ENCODE measurements around the gene RGS16. TPM values are rescaled to one million over a fixed set of nuclear protein-coding genes. Genes with fewer than 3 reads are reported as not detected.

The RGS16 gene
- total RNA-seq, 4 donors from 2014 or later: 1.1 to 2.2 (median 1.3) TPM

DNA sequence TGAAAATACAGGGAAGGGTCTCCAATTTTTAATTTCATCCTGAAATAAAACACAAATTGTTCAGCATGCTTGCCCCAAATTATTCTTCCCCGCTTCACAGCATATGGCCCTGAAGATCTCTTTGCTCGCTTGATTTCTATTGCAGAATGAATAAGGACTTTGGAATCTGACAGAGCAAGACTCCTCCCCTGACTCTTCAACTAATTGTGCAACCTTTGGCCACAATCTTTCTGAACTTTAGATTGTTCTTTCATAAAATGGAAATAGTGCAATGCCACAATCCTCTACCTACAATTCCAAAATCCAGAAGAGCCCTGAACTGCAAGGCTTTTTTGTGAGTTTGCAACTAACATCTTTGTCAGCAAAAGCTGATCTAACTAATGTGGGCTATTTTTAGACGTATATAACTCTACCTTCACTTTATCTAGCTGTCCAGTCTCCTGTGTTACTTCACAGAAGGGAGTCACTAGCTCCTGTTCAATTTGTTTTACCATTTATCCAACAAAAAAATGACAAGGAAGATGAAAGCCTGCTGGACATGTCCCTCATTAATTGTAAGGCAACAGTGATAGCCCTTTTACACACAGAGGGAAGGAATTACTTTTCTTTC is 28.5 kb downstream of the RGS16 start:
- TF ChIP-seq POLR2A (IDR thresholded peaks at IDR 0.05) (no peak), CTCF (IDR thresholded peaks at IDR 0.05) (no peak)
- WGBS, 2 donors: 67 to 74% methylated on average over 3 of the region's 3 CpGs
- DNase-seq: no peak
- H3K27me3 ChIP-seq: no peaks in the 10 kb centered on the region
- intact Hi-C loops (cut with DNase I): no loop called here
- H3K4me1 ChIP-seq: peaks cover 0 to 19% (median 0%) of the 10 kb centered on the region in 3 donors
- H3K36me3 ChIP-seq: peaks cover 0 to 63% (median 6%) of the 10 kb centered on the region in 3 donors
- no peaks in the 10 kb centered on the region for H3K9me3 ChIP-seq
- no peak overlapping the region for H3K4me3 ChIP-seq
- peak overlapping the region in 3 of 4 donors; percentile 8 to 38 (median 20) for H3K27ac ChIP-seq

DNA sequence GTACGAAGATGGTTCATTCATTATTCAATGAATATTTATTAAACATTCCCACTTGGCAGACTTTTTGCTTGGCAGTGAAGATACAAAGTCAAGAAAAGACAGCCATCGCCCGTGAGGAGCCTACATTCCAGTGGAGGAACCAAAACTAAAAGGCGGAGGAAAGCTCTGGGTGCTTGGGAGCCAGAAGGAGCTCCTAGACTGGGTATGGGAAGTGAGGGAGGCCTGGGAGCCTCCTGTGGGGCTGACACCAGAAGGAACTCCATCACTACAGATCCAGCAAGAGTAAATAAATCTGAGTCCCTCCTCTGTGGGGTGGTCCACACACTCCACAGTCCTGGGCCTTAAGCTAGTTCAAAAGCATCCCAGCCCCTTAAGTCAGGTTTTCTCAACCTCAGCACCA is 30.0 kb downstream of the RGS16 start:
- TF ChIP-seq POLR2A (IDR thresholded peaks at IDR 0.05): no peak
- TF ChIP-seq CTCF (IDR thresholded peaks at IDR 0.05): no peak
- H3K27me3 ChIP-seq: no peaks in the 10 kb centered on the region
- DNase-seq: no peak
- intact Hi-C loops (cut with DNase I): no loop called here
- H3K9me3 ChIP-seq: no peaks in the 10 kb centered on the region
- no peak overlapping the region for H3K27ac ChIP-seq
- peaks cover 0 to 48% (median 0%) of the 10 kb centered on the region in 3 donors for H3K36me3 ChIP-seq
- no peak overlapping the region for H3K4me3 ChIP-seq
- WGBS, 2 donors: 82 to 92% methylated on average over 4 of the region's 4 CpGs
- peaks cover 0 to 34% (median 0%) of the 10 kb centered on the region in 3 donors for H3K4me1 ChIP-seq

DNA sequence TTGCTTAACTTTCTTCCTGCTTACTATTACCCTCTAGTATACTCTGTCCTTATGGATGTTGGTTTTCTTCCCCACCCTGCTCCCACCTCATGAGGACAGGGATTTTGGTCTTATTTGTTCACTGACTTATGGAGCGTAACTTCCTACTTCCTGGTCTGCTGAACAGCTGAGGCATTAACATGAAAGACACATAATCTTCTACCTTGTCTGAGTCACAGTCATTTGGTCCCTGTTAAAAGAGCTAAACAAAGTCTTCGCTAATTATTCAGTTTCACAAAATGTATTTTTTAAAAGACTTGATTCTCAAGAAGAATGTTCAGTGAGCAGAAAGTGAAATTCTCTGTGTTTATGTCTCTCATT is 33.6 kb downstream of the RGS16 start:
- H3K27me3 ChIP-seq: no peaks in the 10 kb centered on the region
- no peak overlapping the region for H3K27ac ChIP-seq
- WGBS, 2 donors: 58 to 62% methylated on average over 2 of the region's 2 CpGs
- no peaks in the 10 kb centered on the region for H3K9me3 ChIP-seq
- intact Hi-C loops (cut with DNase I): no loop called here
- no peak overlapping the region for H3K4me3 ChIP-seq
- peaks cover 0 to 30% (median 0%) of the 10 kb centered on the region in 3 donors for H3K4me1 ChIP-seq
- TF ChIP-seq CTCF (IDR thresholded peaks at IDR 0.05): no peak
- TF ChIP-seq POLR2A (IDR thresholded peaks at IDR 0.05): no peak
- DNase-seq: no peak
- H3K36me3 ChIP-seq: peaks cover 0 to 22% (median 0%) of the 10 kb centered on the region in 3 donors

- Histone ChIP-seq H3K27ac (no peak overlapping the region), H3K36me3 (peaks cover 0 to 17% (median 0%) of the 10 kb centered on the region in 3 donors), H3K4me3 (no peak overlapping the region), H3K27me3 (no peaks in the 10 kb centered on the region), H3K4me1 (peaks cover 0 to 25% (median 0%) of the 10 kb centered on the region in 3 donors), H3K9me3 (no peaks in the 10 kb centered on the region)
- intact Hi-C loops (cut with DNase I): no loop called here
- TF ChIP-seq CTCF (IDR thresholded peaks at IDR 0.05): no peak
- no peak for TF ChIP-seq POLR2A (IDR thresholded peaks at IDR 0.05)
- no peak for DNase-seq
- WGBS, 2 donors: 81 to 90% methylated on average over 6 of the region's 6 CpGs
Measured at GRCh38 chr1:182569939-182570610, 34.1 kb downstream of the RGS16 start.

- Histone ChIP-seq H3K9me3 (no peaks in the 10 kb centered on the region), H3K27me3 (no peaks in the 10 kb centered on the region)
Measured at GRCh38 chr1:182568647-182569284, 35.4 kb downstream of the RGS16 start.

More at GRCh38 chr1:182568647-182569284, 35.4 kb downstream of the RGS16 start:
- H3K27ac ChIP-seq: no peak overlapping the region
- peaks cover 0 to 6% (median 0%) of the 10 kb centered on the region in 3 donors for H3K36me3 ChIP-seq
- 51 to 71% methylated on average over 3 of the region's 3 CpGs for WGBS, 2 donors
- H3K4me1 ChIP-seq: peaks cover 0 to 22% (median 0%) of the 10 kb centered on the region in 3 donors
- DNase-seq: no peak
- TF ChIP-seq CTCF (IDR thresholded peaks at IDR 0.05) (no peak), POLR2A (IDR thresholded peaks at IDR 0.05) (no peak)
- intact Hi-C loops (cut with DNase I): no loop called here
- H3K4me3 ChIP-seq: no peak overlapping the region
